Upper lobe of right lung (tissue), 1 donor: Measurements from ENCODE around the gene EIF3M. TPM values are rescaled to one million over a fixed set of nuclear protein-coding genes. Genes with fewer than 3 reads are reported as not detected.
"Not testable (repeated sequence)": the region's sequence is repeated elsewhere in the genome, so short reads cannot be mapped to it uniquely, and the experiment has no call there.

Experiments
- ATAC-seq: fragments of 200-7000 bp; cut with Tn5 transposase; one replicate; pipeline ENCODE4 v1.9.1; 2020; ENCODE audit warnings: mild to moderate bottlenecking, moderate library complexity
- DNase-seq: peaks from one replicate; pipeline ENCODE4 v3.0.0-alpha.2; 2020
- H3K27ac ChIP-seq: fragments of 200-600 bp; one replicate; pipeline ENCODE4 v1.8.0; 2022
- H3K27me3 ChIP-seq: fragments of 200-600 bp; one replicate; pipeline ENCODE4 v1.8.0; 2022; ENCODE audit warnings: mild to moderate bottlenecking
- H3K36me3 ChIP-seq: fragments of 200-600 bp; one replicate; pipeline ENCODE4 v1.8.0; 2022
- H3K4me1 ChIP-seq: fragments of 200-600 bp; one replicate; pipeline ENCODE4 v1.8.0; 2022
- H3K4me3 ChIP-seq: fragments of 200-600 bp; one replicate; pipeline ENCODE4 v1.8.0; 2022; ENCODE audit warnings: mild to moderate bottlenecking
- H3K9me3 ChIP-seq: fragments of 200-600 bp; one replicate; pipeline ENCODE4 v1.8.0; 2022
- CTCF ChIP-seq: fragments of 200-600 bp; IDR thresholded peaks from one replicate; pipeline ENCODE4 v1.8.0; 2022; ENCODE audit warnings: antibody characterized with exemption
- intact Hi-C: fragments of 100-400 bp; cut with DNase I; formaldehyde crosslinking; loops from one replicate; pipeline ENCODE4 v1.11.0; 2022
- total RNA-seq: library from RNA; stranded (reverse); fragmentation: NEBNext Ultra II Directional; extraction: Animal tissue kit (Norgen Biotek cat#: 25700); gene quantifications from one replicate; pipeline ENCODE4 v1.2.1, GENCODE V29; 2021
- donor health status: DM: no; HTN: yes; CAD: no; lungs with severe emphysema.

The EIF3M gene
- total RNA-seq, 1 donor from 2014 or later: 144 TPM

GRCh38 chr11:32597921-32598320 is 14.3 kb downstream of the EIF3M start:
- Histone ChIP-seq H3K4me3 (no peak overlapping the region), H3K27me3 (no peaks in the 10 kb centered on the region), H3K9me3 (no peaks in the 10 kb centered on the region), H3K27ac (no peak overlapping the region), H3K4me1 (no peaks in the 10 kb centered on the region), H3K36me3 (peaks cover 91% of the 10 kb centered on the region)
- no peak for TF ChIP-seq CTCF
- intact Hi-C loops: no loop called here
- ATAC-seq (no peak), DNase-seq (no peak)

- Histone ChIP-seq H3K4me3 (no peak overlapping the region), H3K36me3 (peaks cover 70% of the 10 kb centered on the region), H3K4me1 (no peaks in the 10 kb centered on the region), H3K9me3 (no peaks in the 10 kb centered on the region), H3K27ac (no peak overlapping the region), H3K27me3 (no peaks in the 10 kb centered on the region)
- no peak for DNase-seq
- ATAC-seq: no peak
- intact Hi-C loops: no loop called here
- TF ChIP-seq CTCF: no peak
Observed at GRCh38 chr11:32602657-32603415, 19.2 kb downstream of the EIF3M start.

- H3K9me3 ChIP-seq: no peaks in the 10 kb centered on the region
- no peak for TF ChIP-seq CTCF
- ATAC-seq: no peak
Observed at GRCh38 chr11:32606220-32606619, 22.6 kb downstream of the EIF3M start.

GRCh38 chr11:32608826-32609225 is 25.2 kb downstream of the EIF3M start:
- intact Hi-C loops, H3K27me3 ChIP-seq, H3K4me3 ChIP-seq, H3K9me3 ChIP-seq, DNase-seq, ATAC-seq, H3K4me1 ChIP-seq, H3K27ac ChIP-seq: not testable (repeated sequence)
- H3K36me3 ChIP-seq: peaks cover 19% of the 10 kb centered on the region

More at GRCh38 chr11:32606220-32606619, 22.6 kb downstream of the EIF3M start:
- no peak overlapping the region for H3K27ac ChIP-seq
- no peak overlapping the region for H3K4me3 ChIP-seq
- H3K4me1 ChIP-seq: no peaks in the 10 kb centered on the region
- H3K36me3 ChIP-seq: peaks cover 45% of the 10 kb centered on the region
- no peaks in the 10 kb centered on the region for H3K27me3 ChIP-seq
- intact Hi-C loops: no loop called here
- no peak for DNase-seq

- Histone ChIP-seq H3K36me3 (no peaks in the 10 kb centered on the region), H3K27ac (no peak overlapping the region), H3K4me1 (no peaks in the 10 kb centered on the region), H3K27me3 (no peaks in the 10 kb centered on the region), H3K9me3 (no peaks in the 10 kb centered on the region), H3K4me3 (no peak overlapping the region)
- intact Hi-C loops: no loop called here
- ATAC-seq (no peak), DNase-seq (no peak)
- TF ChIP-seq CTCF: no peak
Observed at GRCh38 chr11:32610797-32611352, 27.2 kb downstream of the EIF3M start.

- intact Hi-C loops: no loop called here
- H3K36me3 ChIP-seq: no peaks in the 10 kb centered on the region
- ATAC-seq: no peak
- H3K4me1 ChIP-seq: no peaks in the 10 kb centered on the region
- TF ChIP-seq CTCF: no peak
- H3K9me3 ChIP-seq: no peaks in the 10 kb centered on the region
- no peak overlapping the region for H3K4me3 ChIP-seq
- no peaks in the 10 kb centered on the region for H3K27me3 ChIP-seq
- no peak overlapping the region for H3K27ac ChIP-seq
- no peak for DNase-seq
Observed at GRCh38 chr11:32613500-32614151, 30.0 kb downstream of the EIF3M start.
